Measurements from ENCODE around the gene TMEM161B.
"Not testable (repeated sequence)": the region's sequence is repeated elsewhere in the genome, so short reads cannot be mapped to it uniquely, and the experiment has no call there.

The TMEM161B gene

DNA sequence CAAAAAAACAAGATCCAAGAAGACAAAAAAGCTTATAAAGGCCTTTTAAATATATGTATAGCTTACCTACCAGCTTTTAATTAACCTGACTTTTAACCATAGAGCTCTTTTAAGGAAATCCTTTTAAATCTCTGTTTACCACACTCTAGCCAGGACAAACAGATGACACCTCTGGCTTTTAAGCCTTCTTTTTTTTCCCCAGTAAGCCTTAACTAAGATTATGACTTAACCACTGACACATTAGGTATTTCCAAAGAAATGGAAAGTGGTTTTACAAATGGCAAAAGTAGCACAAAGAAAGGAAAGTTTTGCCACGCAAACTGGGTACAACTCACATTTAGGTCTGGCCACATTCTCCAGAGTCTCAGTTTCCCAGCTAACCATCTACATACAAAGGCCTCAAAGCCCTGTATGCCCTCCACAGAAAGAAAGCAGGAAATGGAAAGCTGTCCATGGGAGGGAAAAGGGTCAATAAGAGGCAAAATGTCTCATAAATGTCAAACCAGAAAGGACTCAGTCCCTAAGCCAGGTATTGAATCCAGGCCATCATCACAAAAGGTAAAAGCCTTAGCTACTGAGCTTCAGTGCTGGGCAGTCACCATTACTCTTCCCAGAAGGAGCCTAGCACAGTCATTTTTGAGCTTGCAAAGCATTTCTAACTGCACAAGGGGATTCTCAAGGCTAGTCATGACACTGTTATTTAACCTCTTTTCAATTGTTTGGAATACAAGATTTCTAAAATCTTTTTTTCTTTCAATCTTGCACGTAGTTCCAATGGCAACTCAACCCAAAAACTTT lies 19.7 kb downstream of the TMEM161B start:
- DNase-seq (ENCODE audit: low read depth in 3 of 3) = no peak

- no peak for DNase-seq (ENCODE audit: low read depth in 3 of 3)
These were observed 20.6 kb downstream of the TMEM161B start for GRCh38 chr5:88248094-88248493.

DNA sequence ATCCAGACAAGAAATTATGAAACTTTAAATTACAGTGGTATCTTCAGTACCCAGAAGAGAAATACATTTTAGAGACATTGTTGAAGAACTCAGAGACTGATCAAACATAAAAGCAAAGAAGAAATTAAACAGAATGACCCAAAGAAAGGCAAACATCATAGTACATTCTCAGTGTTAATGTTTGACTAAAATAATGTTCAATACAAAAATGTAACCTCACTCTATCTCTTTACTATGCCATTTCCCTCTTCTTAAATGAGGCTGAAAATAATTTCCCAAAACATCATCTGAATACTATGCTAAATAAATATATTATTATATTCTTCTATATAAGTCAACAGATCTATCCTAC lies 22.8 kb downstream of the TMEM161B start:
- no peak for DNase-seq (ENCODE audit: low read depth in 3 of 3)

DNA sequence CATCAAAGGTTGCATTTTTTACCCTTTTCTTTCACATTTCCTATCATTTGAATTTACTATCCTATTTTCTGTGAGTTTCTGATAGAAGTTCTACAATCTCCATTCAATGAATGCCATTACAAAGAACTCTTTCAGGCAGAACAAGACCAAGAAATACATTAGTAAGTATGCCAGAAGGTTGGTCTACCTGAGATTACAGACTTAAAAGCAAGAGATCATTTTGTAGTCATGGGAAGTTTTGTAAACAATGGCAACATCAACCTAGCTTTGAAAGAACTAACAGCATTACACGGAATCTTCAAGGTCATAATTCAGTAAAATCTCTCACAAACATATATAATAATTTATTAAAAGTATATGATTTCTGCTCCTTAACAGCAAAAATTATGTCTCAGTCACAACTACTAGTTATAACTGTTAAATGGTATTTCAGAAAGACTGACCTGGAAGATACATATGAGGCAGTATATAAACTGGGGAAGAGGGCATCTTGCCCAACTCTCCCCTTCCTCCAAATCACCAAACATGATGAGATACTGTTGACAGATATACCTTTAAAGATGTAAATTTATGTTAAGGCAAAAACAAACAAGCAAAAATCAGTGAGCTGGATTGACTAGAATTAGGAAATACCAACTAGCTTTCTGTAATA lies 23.3 kb downstream of the TMEM161B start:
- no peak for DNase-seq (ENCODE audit: low read depth in 3 of 3)

GRCh38 chr5:88244686-88245085 lies 24.0 kb downstream of the TMEM161B start:
- no peak for DNase-seq (ENCODE audit: low read depth in 3 of 3)

DNA sequence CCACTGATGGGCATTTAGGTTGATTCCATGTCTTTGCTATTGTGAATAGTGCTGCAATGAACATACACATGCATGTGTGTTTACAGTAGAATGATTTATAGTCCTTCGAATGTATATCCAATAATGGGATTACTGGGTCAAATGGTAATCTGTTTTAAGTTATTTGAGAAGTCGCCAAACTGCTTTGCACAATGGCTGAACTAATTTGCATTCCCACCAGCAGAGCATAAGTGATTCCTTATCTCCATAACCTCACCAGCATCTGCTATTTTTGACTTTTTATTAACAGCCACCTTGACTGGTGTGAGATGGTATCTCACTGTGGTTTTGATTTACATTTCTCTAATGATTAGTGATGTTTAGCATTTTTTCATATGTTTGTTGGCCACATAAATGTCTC lies 25.2 kb downstream of the TMEM161B start:
- DNase-seq (ENCODE audit: low read depth in 3 of 3) = not testable (repeated sequence)

DNA sequence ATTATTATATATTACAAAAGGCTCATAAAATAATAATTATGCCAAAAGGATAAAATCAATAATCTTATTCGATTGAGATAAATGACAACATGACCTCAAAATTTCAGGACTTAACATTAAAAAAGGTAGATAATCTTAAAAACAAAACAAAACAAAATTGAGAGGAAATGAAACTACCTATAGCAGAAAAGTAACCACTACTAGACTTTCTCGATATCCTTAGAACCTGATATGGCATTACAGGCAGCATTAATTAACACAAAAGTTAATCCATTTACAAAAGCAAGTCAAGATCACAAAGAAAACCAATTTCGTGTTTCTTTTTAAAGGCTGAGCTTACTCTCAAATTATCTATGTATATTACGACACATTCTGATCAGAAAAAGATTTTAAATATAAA lies 29.9 kb downstream of the TMEM161B start:
- no peak for DNase-seq (ENCODE audit: low read depth in 3 of 3)

DNA sequence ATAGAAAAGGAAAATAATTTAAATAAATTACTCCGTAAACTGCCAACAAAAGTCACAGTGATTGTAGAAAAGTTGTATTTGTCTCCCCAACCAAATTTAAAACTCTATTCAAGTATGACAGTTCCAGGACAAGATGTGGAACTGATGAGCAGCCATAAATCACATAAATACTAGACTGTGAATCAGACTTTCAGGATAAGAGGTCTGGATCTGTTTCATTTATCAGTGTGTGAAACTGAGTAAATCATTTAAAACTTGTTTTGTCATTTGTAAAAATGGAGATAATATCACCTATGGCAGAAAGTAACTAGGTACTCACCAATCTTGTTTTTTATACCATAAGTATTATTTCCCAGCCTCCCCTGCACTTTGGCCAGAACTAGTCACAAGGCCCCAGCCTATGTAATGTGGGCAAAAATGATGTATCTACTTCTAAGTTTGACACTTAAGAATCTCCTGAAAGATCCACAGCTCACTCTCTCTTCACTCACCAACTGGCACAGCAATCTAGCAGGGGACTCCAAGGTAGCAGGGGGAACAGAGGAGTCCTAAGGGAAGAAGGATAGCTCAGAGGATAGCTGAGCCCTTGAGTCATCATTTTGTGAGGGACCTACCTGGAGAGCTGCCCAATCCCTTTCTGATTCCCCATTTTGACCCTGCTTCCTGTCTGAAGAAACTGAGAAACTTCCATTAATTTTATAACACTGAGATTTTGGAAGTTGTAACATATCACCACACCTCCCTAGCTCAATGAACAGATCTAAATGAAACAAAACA lies 31.6 kb downstream of the TMEM161B start:
- DNase-seq (ENCODE audit: low read depth in 3 of 3) = no peak

- DNase-seq (ENCODE audit: low read depth in 3 of 3) = no peak
These were observed 32.8 kb downstream of the TMEM161B start for GRCh38 chr5:88235828-88236227.

DNA sequence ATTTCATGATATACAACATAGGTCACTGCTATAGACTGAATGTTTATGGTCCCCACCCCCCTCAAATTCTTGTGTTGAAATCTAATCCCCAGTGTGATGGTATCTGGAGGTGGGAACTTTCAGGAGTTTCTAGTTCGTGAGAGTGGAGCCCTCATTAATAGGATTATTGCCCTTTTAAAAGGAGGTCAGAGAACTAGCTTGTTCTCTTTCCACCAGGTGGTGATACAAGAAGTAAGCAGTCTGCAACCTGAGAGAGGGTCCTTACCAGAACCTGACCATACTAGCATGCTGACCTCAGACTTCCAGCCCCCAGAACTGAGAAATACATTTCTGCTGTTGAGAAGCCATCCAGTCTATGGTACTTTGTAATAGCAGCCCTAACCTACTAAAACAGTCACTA lies 33.3 kb downstream of the TMEM161B start:
- no peak for DNase-seq (ENCODE audit: low read depth in 3 of 3)

DNA sequence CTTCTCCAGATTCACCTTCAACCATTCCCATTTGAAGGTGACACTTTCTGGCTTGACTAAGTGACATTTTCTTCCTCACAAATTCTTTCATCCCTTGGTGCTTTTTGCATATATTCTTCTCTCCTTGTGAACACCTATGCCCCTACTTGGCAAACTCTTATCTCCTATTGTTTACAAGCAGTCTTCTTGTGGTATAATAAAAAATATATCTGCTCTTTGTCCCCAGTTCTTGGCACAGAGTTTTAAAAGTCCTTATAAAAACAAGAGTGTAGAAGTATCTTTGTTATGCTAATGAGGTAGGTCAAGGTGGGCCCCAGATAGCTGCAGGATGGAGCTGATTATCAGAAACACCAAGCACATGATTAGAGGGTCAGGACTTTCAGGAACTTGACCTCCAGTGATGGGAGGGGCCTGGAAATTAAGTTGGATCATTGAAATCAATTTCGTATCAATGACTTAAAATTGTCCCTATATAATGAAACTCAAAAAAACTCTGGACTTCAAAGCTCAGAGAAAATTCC lies 38.0 kb downstream of the TMEM161B start:
- no peak for DNase-seq (ENCODE audit: low read depth in 3 of 3)

DNA sequence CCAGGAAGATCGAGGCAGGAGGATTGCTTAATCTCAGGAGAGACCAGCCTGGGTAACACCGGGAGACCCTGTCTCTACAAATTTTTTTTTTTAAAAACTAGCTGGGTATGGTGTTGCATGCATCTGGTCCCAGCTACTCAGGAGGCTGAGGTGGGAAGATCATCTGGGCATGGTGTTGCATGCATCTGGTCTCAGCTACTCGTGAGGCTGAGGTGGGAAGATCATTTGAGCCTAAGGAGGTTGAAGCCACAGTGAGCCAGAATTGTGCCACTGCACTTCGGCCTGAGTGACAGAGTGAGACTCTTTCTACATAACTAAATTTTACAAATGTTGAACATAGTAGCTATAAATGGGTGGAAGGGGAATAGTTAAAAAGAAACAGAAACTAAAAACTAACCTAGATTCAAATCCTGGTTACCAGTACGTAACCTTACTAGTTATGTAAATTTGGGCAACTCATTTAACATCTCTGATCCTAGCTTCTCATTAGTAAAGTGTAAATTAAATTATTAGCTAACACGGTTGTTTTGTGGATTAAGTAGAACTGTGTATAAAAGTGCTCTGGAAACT lies 41.7 kb downstream of the TMEM161B start:
- no peak for DNase-seq (ENCODE audit: low read depth in 3 of 3)

DNA sequence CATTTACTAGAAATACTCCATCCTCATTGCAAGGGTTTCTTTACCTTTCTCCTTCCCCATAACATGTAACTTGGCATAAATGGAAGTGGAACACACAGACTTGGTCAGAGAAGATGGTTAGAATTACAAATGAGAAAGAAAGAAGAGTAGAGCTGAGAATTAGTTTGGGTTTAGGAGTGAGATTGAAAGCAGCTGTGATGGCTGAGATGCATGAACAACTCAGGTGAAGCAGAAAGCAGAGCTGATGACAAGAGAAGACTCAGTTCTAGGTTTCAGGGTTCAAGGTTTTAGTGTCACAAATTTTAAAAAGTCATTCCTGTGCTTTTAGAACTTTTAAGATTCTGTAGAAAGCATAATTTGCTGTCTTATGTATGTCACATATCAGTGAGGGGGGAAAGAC lies 54.0 kb downstream of the TMEM161B start:
- DNase-seq (ENCODE audit: low read depth in 3 of 3) = no peak

DNA sequence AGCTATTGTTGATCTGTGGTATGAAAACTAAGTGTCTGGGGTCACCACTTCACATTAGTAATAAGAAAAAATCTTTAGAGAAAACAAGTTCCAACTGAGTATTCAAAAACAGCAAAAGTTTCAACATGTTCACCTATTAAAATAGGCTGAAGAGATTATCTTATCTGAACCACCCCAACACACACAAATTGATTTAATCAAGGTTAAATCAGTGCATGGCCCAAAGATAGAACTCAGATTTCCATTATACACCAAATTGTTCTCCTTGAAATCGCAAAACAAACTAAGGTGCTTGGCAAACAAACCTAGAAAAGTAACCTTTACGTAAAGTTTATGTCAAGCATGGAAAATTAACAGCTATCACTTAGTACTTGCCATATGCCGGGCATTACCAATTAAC lies 61.1 kb downstream of the TMEM161B start:
- DNase-seq (ENCODE audit: low read depth in 3 of 3) = no peak

DNA sequence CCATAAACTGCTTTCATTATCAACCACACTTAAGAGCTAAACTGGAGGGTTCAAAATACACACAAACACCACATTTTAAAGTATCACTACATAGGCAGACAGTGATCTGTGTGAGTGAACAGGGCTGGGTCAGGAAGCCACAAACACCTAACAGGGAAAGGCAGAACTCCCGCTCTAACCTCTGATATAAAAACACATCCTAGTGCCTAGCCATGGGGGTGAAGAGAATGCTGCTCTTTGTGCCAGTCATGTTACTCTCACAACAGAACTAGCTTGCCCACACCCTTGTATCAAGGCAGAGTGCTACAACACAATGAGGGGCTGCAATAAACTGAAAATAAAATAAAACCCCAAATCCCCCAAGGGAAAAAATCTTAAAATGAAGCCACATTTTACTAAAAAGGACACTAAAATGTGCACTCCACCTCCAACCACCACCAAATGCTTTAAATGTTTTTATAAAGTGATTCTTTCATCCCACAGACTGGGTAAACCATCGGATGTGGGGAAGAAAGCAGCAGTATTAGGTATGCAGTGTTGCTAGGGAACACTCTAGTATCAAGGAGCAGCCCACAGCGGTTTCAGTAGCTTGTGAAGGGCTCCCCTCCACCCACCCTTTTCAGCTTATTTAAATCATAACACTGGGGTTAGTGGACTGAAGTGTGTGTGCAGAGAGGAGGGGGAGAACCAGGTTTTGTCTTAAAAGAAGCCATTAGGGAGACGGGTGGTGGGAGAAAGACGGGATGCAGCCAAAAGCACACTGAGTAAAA lies 64.5 kb downstream of the TMEM161B start:
- DNase-seq (ENCODE audit: low read depth in 3 of 3) = peak in 2 of 3 experiments; percentile 16 to 22

GRCh38 chr5:88195636-88196035 lies 73.0 kb downstream of the TMEM161B start:
- DNase-seq (ENCODE audit: low read depth in 3 of 3) = no peak

- no peak for DNase-seq (ENCODE audit: low read depth in 3 of 3)
These were observed 74.7 kb downstream of the TMEM161B start for GRCh38 chr5:88193896-88194295.

DNA sequence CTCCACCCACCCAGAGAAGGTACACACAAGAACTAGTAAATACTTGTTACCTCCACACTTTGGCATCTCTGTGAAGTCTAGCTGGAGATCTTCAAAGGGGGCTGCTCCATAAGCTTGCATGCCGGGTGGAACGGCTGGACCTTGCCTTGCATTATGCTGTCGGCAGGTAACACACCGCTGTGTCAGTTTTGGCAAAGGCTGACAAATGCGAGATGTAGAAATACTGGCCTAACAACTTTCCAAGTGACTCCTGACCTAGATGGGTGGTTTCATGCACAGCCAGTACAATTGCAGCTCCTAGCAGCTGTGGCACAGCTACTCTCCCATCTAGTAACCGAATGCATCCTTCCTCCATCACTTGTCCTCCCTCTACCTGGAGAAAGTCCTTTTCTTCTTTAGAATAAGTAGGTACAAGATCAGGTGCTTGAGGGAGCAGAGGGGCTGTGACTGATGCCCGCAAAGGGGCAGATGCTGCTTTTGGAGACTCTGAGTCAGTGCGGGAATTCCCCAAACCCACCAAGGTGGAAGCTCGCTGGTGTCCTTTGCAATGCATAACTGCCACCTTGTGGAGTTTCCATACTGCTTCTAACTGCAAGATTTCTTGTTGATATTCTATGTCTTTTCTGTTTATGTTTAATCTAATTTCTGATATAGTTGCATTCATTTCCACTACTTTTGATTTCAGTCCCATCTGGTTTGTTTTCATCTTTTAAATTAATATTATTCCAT lies 78.4 kb downstream of the TMEM161B start:
- DNase-seq (ENCODE audit: low read depth in 3 of 3) = peak in 1 of 3 experiments; percentile 24

DNA sequence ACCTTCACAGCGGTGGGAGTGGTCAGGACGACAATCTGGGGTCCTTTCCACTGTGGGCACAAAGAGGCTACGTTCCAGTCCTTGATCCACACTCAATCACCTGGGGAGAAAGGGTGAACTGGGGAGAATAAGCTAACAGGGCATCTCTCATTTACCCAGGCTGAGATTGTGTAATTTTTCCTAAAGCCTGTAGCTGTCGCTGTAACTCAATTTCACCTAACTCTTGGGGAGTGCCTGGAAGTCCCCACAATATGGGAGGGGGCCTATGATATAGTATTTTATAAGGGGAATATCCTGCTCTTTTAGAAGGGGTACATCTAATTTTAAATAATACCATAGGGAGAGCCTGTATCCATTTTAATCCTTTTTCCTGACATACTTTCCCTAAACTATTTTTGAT lies 79.2 kb downstream of the TMEM161B start:
- not testable (repeated sequence) for DNase-seq (ENCODE audit: low read depth in 3 of 3)

DNA sequence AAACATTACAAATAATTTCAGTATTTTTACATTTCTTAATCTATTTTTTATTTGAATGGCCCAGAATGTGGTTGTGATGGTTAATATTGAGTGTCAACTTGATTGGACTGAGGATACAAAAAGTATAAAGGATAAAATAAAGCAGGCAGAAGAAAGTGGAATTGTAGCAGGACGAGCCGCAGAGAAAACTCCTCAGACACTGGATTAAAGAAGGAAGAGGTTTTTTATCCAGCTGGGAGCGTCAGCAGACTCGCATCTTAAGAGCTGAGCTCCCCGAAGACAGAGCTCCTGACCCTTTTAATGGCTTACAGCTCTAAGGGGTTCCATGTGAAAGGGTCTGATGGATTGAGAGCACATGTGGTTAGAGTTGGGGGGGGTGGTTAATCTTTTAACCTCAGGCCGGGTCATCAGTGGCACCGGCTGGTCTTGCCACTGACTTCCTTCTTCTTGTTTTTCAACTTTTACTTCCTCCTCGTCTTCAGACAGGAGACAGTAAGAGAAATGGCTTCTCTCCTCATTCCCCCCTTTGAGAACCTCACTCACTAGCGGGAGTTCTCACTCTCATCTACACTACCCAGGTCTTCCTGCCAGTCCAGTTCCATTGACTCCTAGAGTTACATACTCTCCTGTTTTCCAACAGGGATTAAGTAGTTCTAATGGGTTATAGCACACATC lies 80.0 kb downstream of the TMEM161B start:
- no peak for DNase-seq (ENCODE audit: low read depth in 3 of 3)

Measured in stimulated activated CD4-positive, alpha-beta T cell treated with anti-CD3 and anti-CD28 coated beads, TNF-alpha, amount 100 ng/mL, for 24 hours (primary cell).